ENCODE results near the gene COX5A.

COX5A gene

DNA sequence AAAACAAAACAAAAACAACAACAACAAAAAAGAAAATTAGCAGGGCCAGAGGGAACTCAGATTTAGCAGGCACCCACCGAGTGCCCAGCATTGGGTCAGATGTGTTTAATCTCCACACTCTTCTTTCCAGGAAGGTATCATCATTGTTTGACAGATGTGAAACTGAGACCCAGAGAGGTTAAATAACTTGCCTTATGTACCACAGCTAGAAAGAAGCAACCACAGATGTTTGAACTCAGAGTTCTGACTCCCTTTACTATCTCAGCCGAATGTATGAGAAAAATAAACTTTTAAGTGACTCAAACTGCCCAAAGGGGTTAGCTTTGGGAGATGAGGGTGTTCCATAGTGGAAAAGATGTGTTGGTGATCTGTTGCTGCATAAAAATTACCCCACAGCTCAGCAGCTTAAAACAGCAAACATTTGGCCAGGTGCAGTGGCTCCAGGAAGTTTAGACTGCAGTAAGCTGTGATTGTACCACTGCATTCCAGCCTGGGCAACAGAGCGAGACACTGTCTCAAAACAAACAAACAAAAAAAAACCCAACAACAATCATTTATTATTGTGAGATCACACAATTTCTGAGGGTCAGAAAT lies 23.2 kb upstream of the COX5A start:
- H3K27me3 ChIP-seq (ENCODE audit: insufficient read depth, low read length) = no peaks in the 10 kb centered on the region
- peaks cover 15% of the 10 kb centered on the region for H3K4me1 ChIP-seq (ENCODE audit: insufficient read depth, low read length, severe bottlenecking)

DNA sequence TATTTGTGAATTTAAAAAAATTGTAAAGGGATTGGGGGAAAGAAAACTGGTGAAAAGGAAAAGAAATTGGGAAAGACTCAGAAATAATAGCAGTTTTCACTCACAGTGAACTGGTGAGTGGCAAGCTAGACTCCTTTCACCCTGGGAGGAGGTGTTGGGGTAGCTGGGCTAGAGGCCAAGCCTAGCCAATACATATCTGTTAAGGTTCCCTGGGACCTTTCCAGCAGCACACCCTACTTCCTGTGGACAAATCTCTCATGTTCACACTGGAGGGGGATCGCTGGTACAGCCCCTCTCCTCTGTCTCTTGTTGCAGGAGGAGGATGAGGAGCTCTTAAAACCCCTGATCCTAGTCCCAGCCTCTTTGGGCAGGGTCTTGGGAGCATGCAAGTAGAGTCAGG lies 22.4 kb upstream of the COX5A start:
- Histone ChIP-seq H3K4me1 (ENCODE audit: insufficient read depth, low read length, severe bottlenecking) (peaks cover 23% of the 10 kb centered on the region), H3K36me3 (ENCODE audit: insufficient read depth, low read length) (no peaks in the 10 kb centered on the region), H3F3A (ENCODE audit: insufficient read depth, low read length) (no peaks in the 10 kb centered on the region), H3K27ac (ENCODE audit: low read depth, low read length, poor library complexity, severe bottlenecking) (no peak overlapping the region), H3K79me2 (ENCODE audit: insufficient read depth, low read length) (peaks cover 4% of the 10 kb centered on the region; the same call in 1 of the 2 replicates), H4K20me1 (ENCODE audit: insufficient read depth, low read length) (no peaks in the 10 kb centered on the region), H3K9ac (ENCODE audit: low read length) (no peak overlapping the region), H3K9me2 (ENCODE audit: low read depth, low read length) (no peaks in the 10 kb centered on the region), H3K9me3 (ENCODE audit: low read length) (no peaks in the 10 kb centered on the region), H3K4me3 (ENCODE audit: low read depth, low read length, poor library complexity, severe bottlenecking) (no peak overlapping the region), H3K4me2 (ENCODE audit: low read length) (no peak overlapping the region), H3K27me3 (ENCODE audit: insufficient read depth, low read length) (no peaks in the 10 kb centered on the region), H2AFZ (ENCODE audit: low read length) (no peak overlapping the region)
- TF ChIP-seq EZH2 (IDR thresholded peaks at IDR 0.05; ENCODE audit: borderline replicate concordance, low read length) = no peak
- TF ChIP-seq, protein P1, sequence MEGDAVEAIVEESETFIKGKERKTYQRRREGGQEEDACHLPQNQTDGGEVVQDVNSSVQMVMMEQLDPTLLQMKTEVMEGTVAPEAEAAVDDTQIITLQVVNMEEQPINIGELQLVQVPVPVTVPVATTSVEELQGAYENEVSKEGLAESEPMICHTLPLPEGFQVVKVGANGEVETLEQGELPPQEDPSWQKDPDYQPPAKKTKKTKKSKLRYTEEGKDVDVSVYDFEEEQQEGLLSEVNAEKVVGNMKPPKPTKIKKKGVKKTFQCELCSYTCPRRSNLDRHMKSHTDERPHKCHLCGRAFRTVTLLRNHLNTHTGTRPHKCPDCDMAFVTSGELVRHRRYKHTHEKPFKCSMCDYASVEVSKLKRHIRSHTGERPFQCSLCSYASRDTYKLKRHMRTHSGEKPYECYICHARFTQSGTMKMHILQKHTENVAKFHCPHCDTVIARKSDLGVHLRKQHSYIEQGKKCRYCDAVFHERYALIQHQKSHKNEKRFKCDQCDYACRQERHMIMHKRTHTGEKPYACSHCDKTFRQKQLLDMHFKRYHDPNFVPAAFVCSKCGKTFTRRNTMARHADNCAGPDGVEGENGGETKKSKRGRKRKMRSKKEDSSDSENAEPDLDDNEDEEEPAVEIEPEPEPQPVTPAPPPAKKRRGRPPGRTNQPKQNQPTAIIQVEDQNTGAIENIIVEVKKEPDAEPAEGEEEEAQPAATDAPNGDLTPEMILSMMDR (IDR thresholded peaks at IDR 0.05; ENCODE audit: low read length) = no peak

More for the DNA sequence above, 23.2 kb upstream of the COX5A start:
- Histone ChIP-seq H3K36me3 (ENCODE audit: insufficient read depth, low read length) (no peaks in the 10 kb centered on the region), H3K9ac (ENCODE audit: low read length) (no peak overlapping the region), H3F3A (ENCODE audit: insufficient read depth, low read length) (no peaks in the 10 kb centered on the region), H4K20me1 (ENCODE audit: insufficient read depth, low read length) (no peaks in the 10 kb centered on the region), H3K9me2 (ENCODE audit: low read depth, low read length) (no peaks in the 10 kb centered on the region), H3K27ac (ENCODE audit: low read depth, low read length, poor library complexity, severe bottlenecking) (no peak overlapping the region), H3K79me2 (ENCODE audit: insufficient read depth, low read length) (no peaks in the 10 kb centered on the region), H3K9me3 (ENCODE audit: low read length) (no peaks in the 10 kb centered on the region), H3K4me3 (ENCODE audit: low read depth, low read length, poor library complexity, severe bottlenecking) (no peak overlapping the region), H3K4me2 (ENCODE audit: low read length) (no peak overlapping the region), H2AFZ (ENCODE audit: low read length) (no peak overlapping the region)
- TF ChIP-seq, protein P1 (IDR thresholded peaks at IDR 0.05; ENCODE audit: low read length) = no peak
- no peak for TF ChIP-seq EZH2 (IDR thresholded peaks at IDR 0.05; ENCODE audit: borderline replicate concordance, low read length)

DNA sequence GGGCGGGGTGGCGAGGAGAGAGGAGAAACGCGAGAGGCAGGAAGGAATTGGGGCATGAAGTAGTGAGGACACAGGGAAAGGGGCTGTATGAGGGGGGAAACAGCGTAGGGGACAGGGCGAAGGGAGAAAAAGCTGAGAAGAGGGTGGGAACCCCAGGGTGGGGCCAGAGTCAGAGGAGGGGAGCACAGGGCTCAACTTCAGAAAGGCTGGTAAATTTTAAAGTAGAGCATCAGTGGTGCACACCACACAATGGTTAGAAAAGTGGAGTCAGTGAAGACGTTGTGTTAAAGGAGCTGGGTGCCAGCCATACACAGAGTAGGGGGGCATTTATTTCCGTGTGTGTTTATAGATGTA lies 21.7 kb upstream of the COX5A start:
- no peak overlapping the region for H3K4me2 ChIP-seq (ENCODE audit: low read length)
- peaks cover 31% of the 10 kb centered on the region for H3K4me1 ChIP-seq (ENCODE audit: insufficient read depth, low read length, severe bottlenecking)
- no peaks in the 10 kb centered on the region for H3K27me3 ChIP-seq (ENCODE audit: insufficient read depth, low read length)
- H3K79me2 ChIP-seq (ENCODE audit: insufficient read depth, low read length) = peaks cover 4% of the 10 kb centered on the region; the same call in 1 of the 2 replicates
- H4K20me1 ChIP-seq (ENCODE audit: insufficient read depth, low read length) = no peaks in the 10 kb centered on the region
- H2AFZ ChIP-seq (ENCODE audit: low read length) = no peak overlapping the region
- H3K9me3 ChIP-seq (ENCODE audit: low read length) = no peaks in the 10 kb centered on the region
- H3K4me3 ChIP-seq (ENCODE audit: low read depth, low read length, poor library complexity, severe bottlenecking) = no peak overlapping the region
- H3K9me2 ChIP-seq (ENCODE audit: low read depth, low read length) = no peaks in the 10 kb centered on the region
- no peak overlapping the region for H3K9ac ChIP-seq (ENCODE audit: low read length)
- TF ChIP-seq, protein P1 (IDR thresholded peaks at IDR 0.05; ENCODE audit: low read length) = no peak
- no peak for TF ChIP-seq EZH2 (IDR thresholded peaks at IDR 0.05; ENCODE audit: borderline replicate concordance, low read length)
- no peaks in the 10 kb centered on the region for H3F3A ChIP-seq (ENCODE audit: insufficient read depth, low read length)
- H3K36me3 ChIP-seq (ENCODE audit: insufficient read depth, low read length) = no peaks in the 10 kb centered on the region
- no peak overlapping the region for H3K27ac ChIP-seq (ENCODE audit: low read depth, low read length, poor library complexity, severe bottlenecking)
